Fibroblast of upper back skin (primary cell): Measurements from ENCODE around the gene IGSF21.

Experiments
- DNase-seq: peaks from one replicate; pipeline ENCODE4 v3.0.0-alpha.2; 2013

Gene IGSF21

GRCh38 chr1:18120638-18121037 lies 13.0 kb downstream of the IGSF21 start:
- no peak for DNase-seq

GRCh38 chr1:18121072-18121820 lies 13.6 kb downstream of the IGSF21 start:
- DNase-seq: no peak

GRCh38 chr1:18123467-18123992 lies 15.9 kb downstream of the IGSF21 start:
- DNase-seq: no peak

GRCh38 chr1:18124977-18125376 lies 17.4 kb downstream of the IGSF21 start:
- DNase-seq: no peak

- DNase-seq: no peak
These were observed 19.0 kb downstream of the IGSF21 start for GRCh38 chr1:18126616-18127015.

- DNase-seq: no peak
These were observed 20.7 kb downstream of the IGSF21 start for GRCh38 chr1:18128298-18128697.

- DNase-seq: no peak
These were observed 22.8 kb downstream of the IGSF21 start for GRCh38 chr1:18130356-18130755.

GRCh38 chr1:18132022-18132710 lies 24.6 kb downstream of the IGSF21 start:
- no peak for DNase-seq

- DNase-seq: no peak
These were observed 25.3 kb downstream of the IGSF21 start for GRCh38 chr1:18132711-18133541.

- no peak for DNase-seq
These were observed 26.9 kb downstream of the IGSF21 start for GRCh38 chr1:18134324-18135046.

- no peak for DNase-seq
These were observed 30.3 kb downstream of the IGSF21 start for GRCh38 chr1:18137759-18138345.

- DNase-seq: no peak
These were observed 31.8 kb downstream of the IGSF21 start for GRCh38 chr1:18139198-18139981.

- DNase-seq: no peak
These were observed 32.8 kb downstream of the IGSF21 start for GRCh38 chr1:18140411-18140810.

GRCh38 chr1:18141661-18142060 lies 34.1 kb downstream of the IGSF21 start:
- DNase-seq: no peak

GRCh38 chr1:18142471-18142870 lies 34.9 kb downstream of the IGSF21 start:
- no peak for DNase-seq

GRCh38 chr1:18142969-18143368 lies 35.4 kb downstream of the IGSF21 start:
- no peak for DNase-seq

GRCh38 chr1:18144062-18144461 lies 36.5 kb downstream of the IGSF21 start:
- no peak for DNase-seq

- peak; percentile 34 for DNase-seq
These were observed 37.5 kb downstream of the IGSF21 start for GRCh38 chr1:18144916-18145647.

- DNase-seq: no peak
These were observed 38.4 kb downstream of the IGSF21 start for GRCh38 chr1:18145851-18146618.

- DNase-seq: no peak
These were observed 39.3 kb downstream of the IGSF21 start for GRCh38 chr1:18146886-18147285.
